HepG2 (cell line): ENCODE measurements around the gene HEATR1. TPM values are rescaled to one million over a fixed set of nuclear protein-coding genes. Genes with fewer than 3 reads are reported as not detected.
A peak's percentile ranks its signal among the peaks of the same experiment; 100 is the strongest.

Experiments
- E2F5 ChIP-seq: sonication (generic); formaldehyde crosslinking; conservative IDR thresholded peaks from 2 replicates; pipeline ENCODE4 v1.4.0; 2020; ENCODE audit warnings: missing genetic modification reagents
- FOXK2 ChIP-seq: fragments of 450-650 bp; IDR thresholded peaks from 2 replicates; pipeline ENCODE4 v1.6.1; 2016
- HDAC2 ChIP-seq: sonication (generic); formaldehyde crosslinking; IDR thresholded peaks from 2 replicates; pipeline ENCODE4 v1.4.0; 2020; ENCODE audit warnings: missing genetic modification reagents
- KLF9 ChIP-seq: IDR thresholded peaks from 2 replicates; pipeline ENCODE4 v1.6.1; 2016; ENCODE audit warnings: low read depth
- MAFF ChIP-seq: IDR thresholded peaks from 2 replicates; pipeline ENCODE4 v1.6.1; 2011; ENCODE audit warnings: low read depth, low read length, improper control_type of control experiment
- NAIF1 ChIP-seq: sonication (generic); formaldehyde crosslinking; IDR thresholded peaks from 2 replicates; pipeline ENCODE4 v1.5.0; 2020; ENCODE audit warnings: mild to moderate bottlenecking, missing genetic modification reagents, borderline replicate concordance
- NFE2 ChIP-seq: sonication (generic); formaldehyde crosslinking; IDR thresholded peaks from 2 replicates; pipeline ENCODE4 v1.4.0; 2020; ENCODE audit warnings: missing genetic modification reagents
- PAF1 ChIP-seq: IDR thresholded peaks from 2 replicates; pipeline ENCODE4 v1.6.1; 2016; ENCODE audit warnings: missing genetic modification reagents, missing compliant biosample characterization
- PTBP1 ChIP-seq: fragments of 200-400 bp; formaldehyde crosslinking; IDR thresholded peaks from 2 replicates; pipeline ENCODE4 v1.6.1; 2018; ENCODE audit warnings: low read length, low read depth; ENCODE audit not compliant: poor library complexity, severe bottlenecking
- SIX1 ChIP-seq: sonication (generic); formaldehyde crosslinking; IDR thresholded peaks from 2 replicates; pipeline ENCODE4 v1.4.0; 2020; ENCODE audit warnings: missing genetic modification reagents, borderline replicate concordance
- SIX4 ChIP-seq: sonication (generic); formaldehyde crosslinking; IDR thresholded peaks from 2 replicates; pipeline ENCODE4 v1.4.0; 2020; ENCODE audit warnings: missing genetic modification reagents
- SMAD1 ChIP-seq: sonication (generic); formaldehyde crosslinking; IDR thresholded peaks from 2 replicates; pipeline ENCODE4 v1.4.0; 2020; ENCODE audit warnings: missing genetic modification reagents, low read depth, mild to moderate bottlenecking, borderline replicate concordance
- STAT5B ChIP-seq: sonication (generic); formaldehyde crosslinking; IDR thresholded peaks from 2 replicates; pipeline ENCODE4 v1.4.0; 2020; ENCODE audit warnings: missing genetic modification reagents
- TAF15 ChIP-seq: fragments of 200-400 bp; formaldehyde crosslinking; IDR thresholded peaks from one replicate; pipeline ENCODE4 v1.6.1; 2018; ENCODE audit warnings: mild to moderate bottlenecking, low read depth, low read length; ENCODE audit not compliant: poor library complexity, severe bottlenecking
- TRAFD1 ChIP-seq: sonication (generic); formaldehyde crosslinking; IDR thresholded peaks from 2 replicates; pipeline ENCODE4 v1.5.1; 2020; ENCODE audit warnings: missing genetic modification reagents, mild to moderate bottlenecking, borderline replicate concordance
- ZKSCAN8 ChIP-seq: IDR thresholded peaks from 2 replicates; pipeline ENCODE4 v1.6.1; 2016; ENCODE audit warnings: borderline replicate concordance, missing genetic modification reagents, missing compliant biosample characterization
- ZNF296 ChIP-seq: sonication (generic); formaldehyde crosslinking; conservative IDR thresholded peaks from 2 replicates; pipeline ENCODE4 v1.5.0; 2020; ENCODE audit warnings: mild to moderate bottlenecking, missing genetic modification reagents
- ZNF672 ChIP-seq: sonication (generic); formaldehyde crosslinking; IDR thresholded peaks from 2 replicates; pipeline ENCODE4 v1.8.1; 2022; ENCODE audit warnings: missing genetic modification reagents
- ZNF747 ChIP-seq: sonication (generic); formaldehyde crosslinking; IDR thresholded peaks from 2 replicates; pipeline ENCODE4 v1.8.1; 2023; ENCODE audit warnings: missing genetic modification reagents, mild to moderate bottlenecking, borderline replicate concordance
- ZNF775 ChIP-seq: sonication (generic); formaldehyde crosslinking; IDR thresholded peaks from 2 replicates; pipeline ENCODE4 v1.4.0; 2020; ENCODE audit warnings: missing genetic modification reagents, mild to moderate bottlenecking, moderate library complexity, borderline replicate concordance
- polyA plus RNA-seq, 8 experiments: library from polyadenylated mRNA; depleted of rRNA in 3 of 8; stranded (reverse) in 7 of 8; unstranded in 1 of 8; fragments of >200 nt; fragmentation: Illumina TruSeq in 4 of 8; extraction: Trizol in 4 of 8; gene quantifications; 2 replicates each; pipeline versions ENCODE4 v1.2.1 to v1.2.3, GENCODE V29; 2011 to 2016; ENCODE audit warnings: low read depth in 4 of 8, missing spikeins in 1 of 8, mixed read lengths in 1 of 8; ENCODE audit not compliant: insufficient read depth in 1 of 8
- total RNA-seq, 5 experiments: library from RNA; depleted of rRNA; stranded (reverse); fragments of >200 nt; fragmentation: Illumina TruSeq; extraction: Trizol; gene quantifications; 2 replicates each; pipeline ENCODE4 v1.2.3, GENCODE V29; 2016; ENCODE audit warnings: low read depth in 1 of 5
- TF ChIP-seq, protein P1 (sequence below): sonication (generic); formaldehyde crosslinking; IDR thresholded peaks from 2 replicates; pipeline ENCODE4 v1.9.0; 2021; ENCODE audit warnings: missing genetic modification reagents, borderline replicate concordance
- TF ChIP-seq, protein P2 (sequence below): sonication (generic); formaldehyde crosslinking; IDR thresholded peaks from 2 replicates; pipeline ENCODE4 v1.5.0; 2020; ENCODE audit warnings: missing genetic modification reagents
- TF ChIP-seq, protein P3 (sequence below): sonication (generic); formaldehyde crosslinking; IDR thresholded peaks from 2 replicates; pipeline ENCODE4 v1.4.0; 2020; ENCODE audit warnings: low read depth, mild to moderate bottlenecking, missing genetic modification reagents

The HEATR1 gene
- total and polyA plus RNA-seq, 2 of the 13 experiments (the other 11 are each of a cell fraction or from before 2014, with no cell fraction given): 10.2 to 45.8 TPM

- TF ChIP-seq ZKSCAN8 (CRISPR knock-in tag) (no peak), PTBP1 (no peak), STAT5B (CRISPR knock-in tag) (no peak), SIX4 (CRISPR knock-in tag) (no peak), ZNF296 (CRISPR knock-in tag) (no peak), PAF1 (CRISPR knock-in tag) (no peak), NAIF1 (CRISPR knock-in tag) (no peak), TAF15 (no peak), ZNF775 (CRISPR knock-in tag) (no peak), FOXK2 (no peak), HDAC2 (CRISPR knock-in tag) (peak; percentile 68), E2F5 (CRISPR knock-in tag) (no peak), SIX1 (no peak), MAFF (no peak), KLF9 (CRISPR knock-in tag) (no peak), ZNF747 (CRISPR knock-in tag) (0 out of 2 replicates have a peak, but pooled peaks have one; percentile 53), NFE2 (CRISPR knock-in tag) (peak; percentile 60; the same call in 1 of the 2 replicates), SMAD1 (CRISPR knock-in tag) (no peak), TRAFD1 (CRISPR knock-in tag) (no peak), ZNF672 (CRISPR knock-in tag) (no peak)
- TF ChIP-seq, protein P1, sequence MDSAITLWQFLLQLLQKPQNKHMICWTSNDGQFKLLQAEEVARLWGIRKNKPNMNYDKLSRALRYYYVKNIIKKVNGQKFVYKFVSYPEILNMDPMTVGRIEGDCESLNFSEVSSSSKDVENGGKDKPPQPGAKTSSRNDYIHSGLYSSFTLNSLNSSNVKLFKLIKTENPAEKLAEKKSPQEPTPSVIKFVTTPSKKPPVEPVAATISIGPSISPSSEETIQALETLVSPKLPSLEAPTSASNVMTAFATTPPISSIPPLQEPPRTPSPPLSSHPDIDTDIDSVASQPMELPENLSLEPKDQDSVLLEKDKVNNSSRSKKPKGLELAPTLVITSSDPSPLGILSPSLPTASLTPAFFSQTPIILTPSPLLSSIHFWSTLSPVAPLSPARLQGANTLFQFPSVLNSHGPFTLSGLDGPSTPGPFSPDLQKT: no peak
- TF ChIP-seq, protein P2, sequence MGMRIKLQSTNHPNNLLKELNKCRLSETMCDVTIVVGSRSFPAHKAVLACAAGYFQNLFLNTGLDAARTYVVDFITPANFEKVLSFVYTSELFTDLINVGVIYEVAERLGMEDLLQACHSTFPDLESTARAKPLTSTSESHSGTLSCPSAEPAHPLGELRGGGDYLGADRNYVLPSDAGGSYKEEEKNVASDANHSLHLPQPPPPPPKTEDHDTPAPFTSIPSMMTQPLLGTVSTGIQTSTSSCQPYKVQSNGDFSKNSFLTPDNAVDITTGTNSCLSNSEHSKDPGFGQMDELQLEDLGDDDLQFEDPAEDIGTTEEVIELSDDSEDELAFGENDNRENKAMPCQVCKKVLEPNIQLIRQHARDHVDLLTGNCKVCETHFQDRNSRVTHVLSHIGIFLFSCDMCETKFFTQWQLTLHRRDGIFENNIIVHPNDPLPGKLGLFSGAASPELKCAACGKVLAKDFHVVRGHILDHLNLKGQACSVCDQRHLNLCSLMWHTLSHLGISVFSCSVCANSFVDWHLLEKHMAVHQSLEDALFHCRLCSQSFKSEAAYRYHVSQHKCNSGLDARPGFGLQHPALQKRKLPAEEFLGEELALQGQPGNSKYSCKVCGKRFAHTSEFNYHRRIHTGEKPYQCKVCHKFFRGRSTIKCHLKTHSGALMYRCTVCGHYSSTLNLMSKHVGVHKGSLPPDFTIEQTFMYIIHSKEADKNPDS (CRISPR knock-in tag): no peak
- TF ChIP-seq, protein P3, sequence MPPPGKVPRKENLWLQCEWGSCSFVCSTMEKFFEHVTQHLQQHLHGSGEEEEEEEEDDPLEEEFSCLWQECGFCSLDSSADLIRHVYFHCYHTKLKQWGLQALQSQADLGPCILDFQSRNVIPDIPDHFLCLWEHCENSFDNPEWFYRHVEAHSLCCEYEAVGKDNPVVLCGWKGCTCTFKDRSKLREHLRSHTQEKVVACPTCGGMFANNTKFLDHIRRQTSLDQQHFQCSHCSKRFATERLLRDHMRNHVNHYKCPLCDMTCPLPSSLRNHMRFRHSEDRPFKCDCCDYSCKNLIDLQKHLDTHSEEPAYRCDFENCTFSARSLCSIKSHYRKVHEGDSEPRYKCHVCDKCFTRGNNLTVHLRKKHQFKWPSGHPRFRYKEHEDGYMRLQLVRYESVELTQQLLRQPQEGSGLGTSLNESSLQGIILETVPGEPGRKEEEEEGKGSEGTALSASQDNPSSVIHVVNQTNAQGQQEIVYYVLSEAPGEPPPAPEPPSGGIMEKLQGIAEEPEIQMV (CRISPR knock-in tag): no peak
Measured at GRCh38 chr1:236524142-236524894, 80.0 kb downstream of the HEATR1 start (continued).
